ENCODE results near the gene ERC1. TPM values are rescaled to one million over a fixed set of nuclear protein-coding genes. Genes with fewer than 3 reads are reported as not detected.

ERC1 gene
- total RNA-seq, 2 donors from 2014 or later: 26.9 to 41.9 TPM

- H3K27ac ChIP-seq: no peak overlapping the region
- no peak for TF ChIP-seq CTCF (IDR thresholded peaks at IDR 0.05)
- intact Hi-C loops (cut with DNase I): no loop called here
- no peak overlapping the region for H3K9ac ChIP-seq (ENCODE audit: low read depth in 2 of 2, low read length in 2 of 2)
- no peak for DNase-seq
- no peaks in the 10 kb centered on the region for H3K4me1 ChIP-seq
- no peaks in the 10 kb centered on the region for H3K27me3 ChIP-seq
- no peaks in the 10 kb centered on the region for H3K9me3 ChIP-seq
- no peak overlapping the region for H3K4me3 ChIP-seq
- H3K36me3 ChIP-seq: no peaks in the 10 kb centered on the region
Measured at GRCh38 chr12:1077036-1077803, 86.2 kb downstream of the ERC1 start.

GRCh38 chr12:1078002-1078401 is 87.0 kb downstream of the ERC1 start:
- intact Hi-C loops (cut with DNase I): no loop called here
- no peak overlapping the region for H3K9ac ChIP-seq (ENCODE audit: low read depth in 2 of 2, low read length in 2 of 2)
- H3K36me3 ChIP-seq: no peaks in the 10 kb centered on the region
- H3K4me1 ChIP-seq: no peaks in the 10 kb centered on the region
- H3K9me3 ChIP-seq: no peaks in the 10 kb centered on the region
- H3K27me3 ChIP-seq: no peaks in the 10 kb centered on the region
- H3K27ac ChIP-seq: no peak overlapping the region
- no peak overlapping the region for H3K4me3 ChIP-seq
- no peak for TF ChIP-seq CTCF (IDR thresholded peaks at IDR 0.05)
- no peak for DNase-seq

- H3K4me3 ChIP-seq: no peak overlapping the region
- H3K27me3 ChIP-seq: no peaks in the 10 kb centered on the region
- no peak for DNase-seq
- H3K9me3 ChIP-seq: no peaks in the 10 kb centered on the region
- H3K36me3 ChIP-seq: no peaks in the 10 kb centered on the region
- no peaks in the 10 kb centered on the region for H3K4me1 ChIP-seq
- no peak overlapping the region for H3K9ac ChIP-seq (ENCODE audit: low read depth in 2 of 2, low read length in 2 of 2)
- TF ChIP-seq CTCF (IDR thresholded peaks at IDR 0.05): no peak
- no peak overlapping the region for H3K27ac ChIP-seq
- intact Hi-C loops (cut with DNase I): no loop called here
Measured at GRCh38 chr12:1080520-1081223, 89.6 kb downstream of the ERC1 start.

- DNase-seq: no peak
- Histone ChIP-seq H3K4me3 (no peak overlapping the region), H3K36me3 (no peaks in the 10 kb centered on the region), H3K27me3 (no peaks in the 10 kb centered on the region), H3K27ac (no peak overlapping the region), H3K9me3 (no peaks in the 10 kb centered on the region), H3K4me1 (no peaks in the 10 kb centered on the region), H3K9ac (ENCODE audit: low read depth in 2 of 2, low read length in 2 of 2) (no peak overlapping the region)
- intact Hi-C loops (cut with DNase I): no loop called here
- no peak for TF ChIP-seq CTCF (IDR thresholded peaks at IDR 0.05)
Measured at GRCh38 chr12:1083151-1083888, 92.3 kb downstream of the ERC1 start.

- Histone ChIP-seq H3K27me3 (no peaks in the 10 kb centered on the region), H3K9me3 (no peaks in the 10 kb centered on the region), H3K36me3 (no peaks in the 10 kb centered on the region), H3K4me3 (no peak overlapping the region), H3K27ac (no peak overlapping the region), H3K4me1 (no peaks in the 10 kb centered on the region), H3K9ac (ENCODE audit: low read depth in 2 of 2, low read length in 2 of 2) (no peak overlapping the region)
- intact Hi-C loops (cut with DNase I): no loop called here
- DNase-seq: no peak
- TF ChIP-seq CTCF (IDR thresholded peaks at IDR 0.05): no peak
Measured at GRCh38 chr12:1083889-1084262, 92.9 kb downstream of the ERC1 start.

Measured in colonic mucosa (tissue), 4 donors.